ENCODE data around the gene EFCAB8. TPM values are rescaled to one million over a fixed set of nuclear protein-coding genes. Genes with fewer than 3 reads are reported as not detected.
"Not testable (repeated sequence)": the region's sequence is repeated elsewhere in the genome, so short reads cannot be mapped to it uniquely, and the experiment has no call there.

EFCAB8 gene
- total RNA-seq, 1 donor from 2014 or later, result 0.96 TPM

DNA sequence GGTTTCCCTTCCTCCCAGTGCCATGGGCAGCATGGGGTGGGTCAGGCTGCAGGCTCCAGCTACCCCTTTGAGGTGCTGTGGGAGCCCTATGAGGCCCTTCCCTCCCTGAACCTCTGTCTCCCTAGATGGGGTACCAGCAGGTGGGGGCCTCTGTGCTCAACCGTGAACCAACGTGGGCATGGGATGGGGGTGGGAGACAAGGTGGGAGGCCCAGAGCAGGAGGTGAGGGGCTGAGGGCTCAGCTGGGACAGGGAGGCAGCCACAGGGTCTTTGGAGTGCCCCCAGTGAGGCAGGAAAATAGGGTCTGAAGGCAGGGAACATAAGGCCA lies 112.2 kb downstream of the EFCAB8 start:
- no peak for DNase-seq (ENCODE audit: low spot score)

DNA sequence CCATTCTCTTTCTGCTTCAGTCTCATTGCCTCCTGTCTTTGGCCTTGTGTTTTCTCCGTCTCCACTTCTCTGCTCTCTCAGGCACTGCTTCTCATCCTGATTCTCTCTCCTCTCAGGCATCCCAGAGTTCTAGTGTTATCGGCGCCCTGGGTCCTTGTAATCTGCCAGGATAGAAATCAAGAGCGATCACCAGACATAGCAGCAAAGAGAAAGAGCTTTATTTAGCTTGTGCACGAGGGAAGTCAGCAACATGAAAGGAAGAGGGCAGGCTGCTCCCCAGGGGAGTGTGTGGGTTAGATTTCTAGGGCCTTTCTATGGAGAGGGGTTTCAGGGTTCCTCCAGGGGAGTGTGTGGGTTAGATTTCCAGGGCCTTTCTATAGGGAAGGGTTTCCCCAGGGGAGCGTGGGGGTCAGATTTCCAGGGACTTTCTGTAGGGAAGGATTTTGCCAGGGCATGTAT lies 113.0 kb downstream of the EFCAB8 start:
- DNase-seq (ENCODE audit: low spot score), result peak; percentile 67

DNA sequence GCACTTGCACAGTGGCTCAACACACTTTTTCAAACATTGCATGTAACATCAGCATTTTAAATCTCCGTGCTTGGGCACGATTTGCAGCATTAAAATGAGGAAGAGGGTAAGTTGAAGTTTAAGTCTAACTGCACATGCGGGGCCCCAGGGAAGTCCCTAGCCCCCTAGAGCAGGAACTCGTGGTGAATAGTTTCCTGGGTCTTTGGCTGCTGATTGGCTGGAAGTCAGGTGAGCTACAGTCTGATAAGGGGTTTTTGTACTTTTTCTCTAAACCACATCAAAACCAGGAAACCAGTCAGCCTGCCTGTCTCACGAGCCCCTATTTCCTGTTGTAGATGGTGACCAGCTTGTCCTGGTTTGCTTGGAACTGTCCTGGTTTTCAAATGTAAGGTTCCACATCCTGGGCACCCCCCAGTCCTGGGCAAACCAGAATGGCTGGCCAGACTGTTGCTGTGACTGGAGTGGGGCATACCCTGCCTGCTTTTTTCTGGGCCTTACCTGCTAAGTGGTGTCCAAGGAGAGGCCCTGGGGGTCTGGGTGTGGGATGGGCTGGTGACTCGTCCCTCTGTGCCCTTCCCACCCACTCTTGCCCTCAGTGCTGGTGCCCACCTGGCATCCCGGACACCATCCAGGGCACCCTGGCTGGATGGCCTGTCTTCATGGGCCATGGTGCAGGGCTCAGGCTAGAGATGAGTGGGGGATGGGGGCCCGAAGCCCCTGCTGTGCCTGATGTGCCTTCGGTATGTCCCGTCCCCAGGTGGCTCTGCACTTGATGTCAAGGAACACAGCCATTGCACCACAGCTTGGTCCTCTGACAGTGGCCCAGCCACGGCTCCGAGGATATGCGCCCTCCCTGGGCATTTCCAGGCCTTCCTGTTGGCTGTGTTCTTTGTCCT lies 113.7 kb downstream of the EFCAB8 start:
- peak; percentile 20 for DNase-seq (ENCODE audit: low spot score)

GRCh38 chr20:32973077-32973717 lies 114.5 kb downstream of the EFCAB8 start:
- no peak for DNase-seq (ENCODE audit: low spot score)

DNA sequence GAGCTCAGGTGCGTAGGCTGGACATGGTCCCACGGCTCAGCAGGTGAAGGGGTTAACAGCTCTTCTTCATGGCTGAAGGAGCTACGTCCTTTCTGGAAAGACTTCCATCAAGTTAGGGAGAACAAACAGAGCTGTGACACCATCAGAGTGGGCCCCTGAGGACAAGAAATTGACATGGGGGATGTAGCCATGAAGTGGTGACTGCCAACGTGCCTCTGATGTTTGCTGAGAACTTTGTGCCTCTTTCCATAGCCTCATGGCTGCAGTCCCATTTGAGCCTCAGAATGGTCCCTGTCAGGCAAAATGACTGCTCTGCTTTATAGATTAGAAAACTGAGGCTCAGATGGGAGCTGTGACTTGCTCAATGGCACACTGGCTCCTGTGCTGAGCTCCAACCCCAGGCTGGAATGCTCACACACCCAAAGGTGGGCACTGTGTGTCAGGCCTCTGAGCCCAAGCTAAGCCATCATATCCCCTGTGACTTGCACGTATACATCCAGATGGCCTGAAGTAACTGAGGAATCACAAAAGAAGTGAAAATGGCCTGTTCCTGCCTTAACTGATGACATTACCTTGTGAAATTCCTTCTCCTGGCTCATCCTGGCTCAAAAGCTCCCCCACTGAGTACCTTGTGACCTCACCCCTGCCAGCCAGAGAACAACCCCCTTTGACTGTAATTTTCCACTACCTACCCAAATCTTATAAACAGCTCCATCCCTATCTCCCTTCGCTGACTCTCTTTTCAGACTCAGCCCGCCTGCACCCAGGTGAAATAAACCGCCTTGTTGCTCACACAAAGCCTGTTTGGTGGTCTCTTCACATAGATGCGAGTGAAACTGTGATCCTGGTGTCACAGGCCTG lies 115.7 kb downstream of the EFCAB8 start:
- not testable (repeated sequence) for DNase-seq (ENCODE audit: low spot score)

DNA sequence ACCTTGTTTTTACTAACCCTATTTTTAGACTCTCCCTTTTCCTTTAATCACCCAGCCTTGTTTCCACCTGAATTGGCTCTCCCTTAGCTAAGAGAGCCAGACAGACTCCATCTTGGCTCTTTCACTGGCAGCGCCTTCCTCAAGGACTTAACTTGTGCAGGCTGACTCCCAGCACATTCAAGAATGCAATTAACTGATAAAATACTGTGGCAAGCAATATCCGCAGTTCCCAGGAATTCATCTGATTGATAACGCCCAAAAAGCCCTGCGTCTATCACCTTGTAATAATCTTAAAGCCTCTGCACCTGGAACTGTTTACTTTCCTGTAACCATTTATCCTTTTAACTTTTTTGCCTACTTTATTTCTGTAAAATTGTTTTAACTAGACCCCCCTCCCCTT lies 116.4 kb downstream of the EFCAB8 start:
- not testable (repeated sequence) for DNase-seq (ENCODE audit: low spot score)

GRCh38 chr20:32975698-32976674 lies 117.3 kb downstream of the EFCAB8 start:
- DNase-seq (ENCODE audit: low spot score), result peak; percentile 29

GRCh38 chr20:32976746-32977145 lies 118.0 kb downstream of the EFCAB8 start:
- no peak for DNase-seq (ENCODE audit: low spot score)

DNA sequence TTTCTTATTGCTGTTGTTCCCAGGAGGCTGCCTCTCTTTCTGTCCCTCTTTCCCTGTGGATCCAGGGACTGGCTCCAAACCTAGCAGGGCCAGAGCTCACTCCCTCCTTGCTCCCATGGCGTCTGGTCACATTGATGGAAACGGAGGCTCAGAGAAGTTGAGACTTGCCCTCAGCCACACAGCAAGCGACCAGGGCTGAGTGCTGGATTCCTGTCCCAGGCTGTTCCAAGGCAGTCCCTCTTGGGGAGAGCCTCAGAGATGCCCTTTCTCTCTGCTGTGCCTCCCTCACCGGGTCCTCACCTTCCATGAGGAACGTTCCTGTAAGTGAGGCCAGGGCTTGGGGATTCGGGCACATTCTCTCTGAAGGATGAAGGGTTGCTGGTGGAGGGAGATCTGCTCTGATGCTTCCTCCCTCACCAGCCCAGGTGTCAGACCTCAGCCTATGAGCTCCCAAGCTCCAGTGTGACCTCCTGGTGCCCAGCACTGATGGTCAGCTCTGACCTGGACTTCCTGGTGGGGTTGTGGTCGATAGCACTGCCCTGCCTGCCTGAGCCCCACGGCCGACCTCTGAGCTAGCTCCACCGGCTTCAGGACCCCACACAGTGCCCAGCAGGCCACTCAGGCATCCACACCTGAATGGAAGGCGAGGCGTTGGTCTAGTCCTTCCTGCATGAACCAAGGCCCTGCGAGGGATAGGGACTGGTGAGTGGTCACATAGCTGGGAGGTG lies 118.7 kb downstream of the EFCAB8 start:
- DNase-seq (ENCODE audit: low spot score), result no peak

DNA sequence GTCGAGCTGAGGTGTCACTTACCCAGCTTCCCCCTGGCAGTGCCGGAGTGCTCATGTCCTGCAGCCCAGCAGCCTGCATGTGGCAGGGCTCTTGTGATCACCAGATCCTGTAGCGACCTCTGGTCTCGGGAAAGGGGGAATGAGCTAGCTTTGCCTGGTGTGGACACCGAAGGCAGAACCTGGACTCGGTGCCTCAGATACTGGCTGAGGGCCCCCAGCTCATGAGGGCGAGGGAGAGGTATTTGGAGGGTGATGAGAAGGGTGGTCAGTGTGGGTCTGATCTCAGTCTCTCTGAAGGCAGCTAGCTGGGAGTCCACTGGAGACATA lies 119.2 kb downstream of the EFCAB8 start:
- no peak for DNase-seq (ENCODE audit: low spot score)

- no peak for DNase-seq (ENCODE audit: low spot score)
Measured at GRCh38 chr20:32979201-32979998, 120.7 kb downstream of the EFCAB8 start.

DNA sequence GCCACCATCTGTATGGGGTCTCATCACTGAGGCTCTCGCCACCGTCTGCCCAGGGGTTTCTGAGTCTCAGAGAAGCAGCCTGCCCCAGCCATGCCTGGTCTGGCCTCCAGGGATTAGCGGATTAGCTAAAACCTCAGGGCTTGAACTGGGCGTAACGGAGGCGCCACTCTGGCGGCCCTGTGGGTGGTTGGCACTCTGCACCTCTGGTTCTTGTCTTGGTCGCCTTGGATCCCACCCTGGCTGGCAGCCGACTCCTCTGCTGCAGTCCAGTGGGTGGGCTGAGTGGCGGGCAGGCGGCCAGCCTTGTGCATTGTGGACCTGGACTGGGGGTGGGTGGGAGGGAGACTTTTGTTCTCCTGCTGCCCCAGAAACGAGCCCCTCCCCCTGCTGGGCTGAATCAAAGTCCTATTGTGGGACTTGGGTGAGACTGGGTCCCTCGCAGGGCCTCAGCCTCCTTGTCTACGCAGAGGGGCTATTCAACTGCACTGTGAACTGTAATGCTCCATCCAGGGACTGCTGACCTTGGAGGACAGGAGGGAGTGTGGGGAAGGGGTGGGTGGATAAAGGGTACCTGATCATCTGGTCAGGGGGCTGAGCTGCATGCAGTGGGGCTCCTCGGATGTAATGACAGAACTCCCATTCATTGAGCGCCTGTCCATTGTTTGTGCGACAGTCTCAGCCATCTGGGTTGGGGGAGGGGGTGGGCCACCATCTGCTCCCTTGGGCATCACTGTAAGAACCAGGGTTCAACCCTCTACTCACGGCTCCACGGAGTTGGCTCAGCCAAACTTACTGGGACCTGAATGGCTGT lies 121.6 kb downstream of the EFCAB8 start:
- DNase-seq (ENCODE audit: low spot score), result peak; percentile 52

DNA sequence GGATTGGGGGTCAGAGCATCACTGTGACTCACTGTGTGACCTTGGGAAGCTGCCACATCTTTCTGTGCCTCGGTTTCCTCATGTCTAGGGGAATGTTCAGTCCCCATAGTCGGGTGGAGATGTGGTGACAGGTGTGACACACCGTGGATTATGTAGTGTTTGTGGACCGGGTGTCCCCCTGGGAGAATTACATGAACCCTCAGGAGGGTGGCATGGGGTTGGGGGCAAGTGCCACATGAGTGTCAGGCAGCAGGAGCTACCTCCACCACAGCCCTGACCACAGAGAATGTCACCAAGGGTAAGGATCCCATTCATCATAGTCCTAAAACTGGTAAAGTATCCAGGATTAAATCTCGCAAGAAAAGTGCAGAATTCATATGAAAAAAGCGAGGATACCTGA lies 122.3 kb downstream of the EFCAB8 start:
- DNase-seq (ENCODE audit: low spot score), result no peak

- DNase-seq (ENCODE audit: low spot score), result peak; percentile 5
Measured at GRCh38 chr20:32982617-32983458, 124.1 kb downstream of the EFCAB8 start.

DNA sequence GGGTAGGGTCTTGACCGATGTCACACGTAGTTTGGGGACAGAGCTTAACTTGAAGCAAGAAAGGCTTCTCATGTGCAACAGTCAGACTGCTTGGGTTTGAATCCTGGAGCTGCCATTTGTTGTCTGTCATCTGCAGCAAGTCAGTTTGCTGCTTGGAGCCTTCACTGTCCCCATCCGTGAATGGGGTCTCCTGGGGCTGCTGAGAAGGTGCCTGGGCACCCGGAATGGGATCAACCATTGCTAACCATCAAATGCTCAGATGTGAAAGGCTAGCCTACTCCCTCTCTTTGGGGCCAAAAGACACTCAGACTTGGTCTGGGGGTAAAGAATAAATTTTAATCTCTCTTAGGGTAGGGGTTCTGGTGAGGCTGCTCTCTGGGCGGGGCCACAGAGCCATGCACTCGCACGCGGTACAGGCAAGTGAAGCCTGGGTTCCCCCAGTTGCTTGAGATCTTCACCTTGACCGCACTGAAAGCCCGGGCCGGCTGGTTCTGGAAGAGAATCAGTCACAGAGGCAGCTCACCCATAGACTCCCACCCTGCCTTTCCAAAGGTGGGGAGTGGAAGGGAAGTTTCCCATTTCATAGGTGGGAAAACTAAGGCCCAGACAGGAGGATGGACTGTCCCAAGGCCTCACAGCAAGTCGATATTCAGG lies 124.9 kb downstream of the EFCAB8 start:
- DNase-seq (ENCODE audit: low spot score), result no peak

- no peak for DNase-seq (ENCODE audit: low spot score)
Measured at GRCh38 chr20:32984196-32984595, 125.5 kb downstream of the EFCAB8 start.

All from umbilical cord (tissue), 2 donors.